Adrenal gland (tissue), 5 donors: Measurements from ENCODE around the gene SYT14.

ENCODE experiments used
- POLR2A ChIP-seq, 2 donors: fragments of 450-650 bp; IDR thresholded peaks; one replicate each; pipeline ENCODE4 v1.6.1; 2017; ENCODE audit warnings: antibody characterized with exemption in 2 of 2, mild to moderate bottlenecking in 2 of 2, moderate library complexity in 1 of 2
- TF ChIP-seq, protein P1 (sequence below), 6 experiments: fragments of 450-650 bp in 4 of 6; fragments of 200-600 bp in 2 of 6; sonication (generic) in 1 of 6; IDR thresholded peaks; 1 replicate in 5 of 6; 2 replicates in 1 of 6; pipeline versions ENCODE4 v1.5.1 to v1.8.0; 2016 to 2021; ENCODE audit warnings: antibody characterized with exemption in 6 of 6, mild to moderate bottlenecking in 2 of 6, moderate library complexity in 1 of 6
- donor health status: DM: no; HTN: no; CAD: no.

DNA sequence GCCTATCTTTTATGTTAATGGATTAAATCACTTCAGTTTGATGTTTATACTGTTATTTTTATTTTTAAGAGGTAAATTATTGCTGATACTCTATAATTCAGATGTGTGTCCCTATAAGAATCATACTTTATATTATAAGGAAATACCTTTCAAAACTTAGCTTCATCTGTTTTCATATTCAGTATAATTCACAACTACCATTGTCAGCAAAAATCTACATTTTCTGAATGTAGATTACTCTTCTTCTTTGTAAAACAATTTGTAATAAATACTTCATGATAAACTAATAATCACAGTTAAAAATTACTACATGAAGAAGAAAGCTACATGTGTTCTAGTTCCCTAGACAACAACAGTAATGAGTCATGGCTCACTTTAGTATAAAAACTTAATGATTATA lies 179.2 kb downstream of the SYT14 start:
- TF ChIP-seq, protein P1, sequence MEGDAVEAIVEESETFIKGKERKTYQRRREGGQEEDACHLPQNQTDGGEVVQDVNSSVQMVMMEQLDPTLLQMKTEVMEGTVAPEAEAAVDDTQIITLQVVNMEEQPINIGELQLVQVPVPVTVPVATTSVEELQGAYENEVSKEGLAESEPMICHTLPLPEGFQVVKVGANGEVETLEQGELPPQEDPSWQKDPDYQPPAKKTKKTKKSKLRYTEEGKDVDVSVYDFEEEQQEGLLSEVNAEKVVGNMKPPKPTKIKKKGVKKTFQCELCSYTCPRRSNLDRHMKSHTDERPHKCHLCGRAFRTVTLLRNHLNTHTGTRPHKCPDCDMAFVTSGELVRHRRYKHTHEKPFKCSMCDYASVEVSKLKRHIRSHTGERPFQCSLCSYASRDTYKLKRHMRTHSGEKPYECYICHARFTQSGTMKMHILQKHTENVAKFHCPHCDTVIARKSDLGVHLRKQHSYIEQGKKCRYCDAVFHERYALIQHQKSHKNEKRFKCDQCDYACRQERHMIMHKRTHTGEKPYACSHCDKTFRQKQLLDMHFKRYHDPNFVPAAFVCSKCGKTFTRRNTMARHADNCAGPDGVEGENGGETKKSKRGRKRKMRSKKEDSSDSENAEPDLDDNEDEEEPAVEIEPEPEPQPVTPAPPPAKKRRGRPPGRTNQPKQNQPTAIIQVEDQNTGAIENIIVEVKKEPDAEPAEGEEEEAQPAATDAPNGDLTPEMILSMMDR (IDR thresholded peaks at IDR 0.05): no peak
- TF ChIP-seq POLR2A (IDR thresholded peaks at IDR 0.05): no peak
